NT2/D1 (cell line): ENCODE results near the gene FGF18.

Source experiments
- SUZ12 ChIP-seq: IDR thresholded peaks from 2 replicates; pipeline ENCODE4 v1.6.1; 2011; ENCODE audit not compliant: insufficient read length, insufficient read depth; ENCODE audit errors: extremely low read depth
- YY1 ChIP-seq: IDR thresholded peaks from 2 replicates; pipeline ENCODE4 v1.6.1; 2011; ENCODE audit not compliant: insufficient read length, insufficient read depth
- ZNF274 ChIP-seq: IDR thresholded peaks from 2 replicates; pipeline ENCODE4 v1.6.1; 2011; ENCODE audit warnings: mild to moderate bottlenecking, low read depth, low read length

- TF ChIP-seq YY1 (no peak), ZNF274 (no peak), SUZ12 (no peak)
These were observed 73.3 kb downstream of the FGF18 start for GRCh38 chr5:171492781-171493180.
